ENCODE data around the gene ZNF263. TPM values are rescaled to one million over a fixed set of nuclear protein-coding genes. Genes with fewer than 3 reads are reported as not detected.
A peak's percentile ranks its signal among the peaks of the same experiment; 100 is the strongest.

Gene ZNF263
- total RNA-seq, 1 donor from 2014 or later: 29.4 TPM

GRCh38 chr16:3306078-3306477 lies 22.8 kb downstream of the ZNF263 start:
- DNase-seq (ENCODE audit: low spot score, unreplicated experiment): no peak
- Mint-ChIP-seq H3K4me1 (ENCODE audit: low read depth) (no peaks in the 10 kb centered on the region), H3K9me3 (ENCODE audit: low read depth) (peaks cover 35% of the 10 kb centered on the region), H3K27ac (peak overlapping the region; percentile 81), H3K4me3 (ENCODE audit: low read depth) (peak overlapping the region; percentile 79), H3K27me3 (peaks cover 3% of the 10 kb centered on the region), H3K36me3 (ENCODE audit: insufficient read depth) (peaks cover 66% of the 10 kb centered on the region)
- no peak for TF ChIP-seq CTCF (IDR thresholded peaks at IDR 0.05; ENCODE audit: unreplicated experiment)

GRCh38 chr16:3311496-3311895 lies 28.2 kb downstream of the ZNF263 start:
- DNase-seq (ENCODE audit: low spot score, unreplicated experiment): no peak
- Mint-ChIP-seq H3K27me3 (no peaks in the 10 kb centered on the region), H3K27ac (no peak overlapping the region), H3K9me3 (ENCODE audit: low read depth) (peaks cover 63% of the 10 kb centered on the region), H3K4me1 (ENCODE audit: low read depth) (no peaks in the 10 kb centered on the region), H3K4me3 (ENCODE audit: low read depth) (no peak overlapping the region), H3K36me3 (ENCODE audit: insufficient read depth) (peaks cover 93% of the 10 kb centered on the region)
- TF ChIP-seq CTCF (IDR thresholded peaks at IDR 0.05; ENCODE audit: unreplicated experiment): no peak

- Mint-ChIP-seq H3K27ac (peak overlapping the region; percentile 67), H3K9me3 (ENCODE audit: low read depth) (peaks cover 79% of the 10 kb centered on the region), H3K27me3 (no peaks in the 10 kb centered on the region), H3K4me3 (ENCODE audit: low read depth) (no peak overlapping the region), H3K36me3 (ENCODE audit: insufficient read depth) (peaks cover 77% of the 10 kb centered on the region), H3K4me1 (ENCODE audit: low read depth) (no peaks in the 10 kb centered on the region)
- DNase-seq (ENCODE audit: low spot score, unreplicated experiment): no peak
- TF ChIP-seq CTCF (IDR thresholded peaks at IDR 0.05; ENCODE audit: unreplicated experiment): no peak
These were observed 34.2 kb downstream of the ZNF263 start for GRCh38 chr16:3317315-3317999.

GRCh38 chr16:3321816-3322215 lies 38.5 kb downstream of the ZNF263 start:
- Mint-ChIP-seq H3K4me3 (ENCODE audit: low read depth) (no peak overlapping the region), H3K27ac (no peak overlapping the region), H3K27me3 (no peaks in the 10 kb centered on the region), H3K9me3 (ENCODE audit: low read depth) (peaks cover 57% of the 10 kb centered on the region), H3K4me1 (ENCODE audit: low read depth) (no peaks in the 10 kb centered on the region), H3K36me3 (ENCODE audit: insufficient read depth) (peaks cover 36% of the 10 kb centered on the region)
- no peak for DNase-seq (ENCODE audit: low spot score, unreplicated experiment)
- no peak for TF ChIP-seq CTCF (IDR thresholded peaks at IDR 0.05; ENCODE audit: unreplicated experiment)

GRCh38 chr16:3327514-3327913 lies 44.2 kb downstream of the ZNF263 start:
- no peaks in the 10 kb centered on the region for H3K4me1 Mint-ChIP-seq (ENCODE audit: low read depth)
- H3K9me3 Mint-ChIP-seq (ENCODE audit: low read depth): peaks cover 25% of the 10 kb centered on the region
- H3K36me3 Mint-ChIP-seq (ENCODE audit: insufficient read depth): peaks cover 2% of the 10 kb centered on the region
- H3K27me3 Mint-ChIP-seq: no peaks in the 10 kb centered on the region
- no peak for TF ChIP-seq CTCF (IDR thresholded peaks at IDR 0.05; ENCODE audit: unreplicated experiment)
- no peak for DNase-seq (ENCODE audit: low spot score, unreplicated experiment)
- H3K27ac Mint-ChIP-seq: no peak overlapping the region
- no peak overlapping the region for H3K4me3 Mint-ChIP-seq (ENCODE audit: low read depth)

Data from progenitor cell of endocrine pancreas (in vitro differentiated cells).